SK-N-SH (cell line): ENCODE measurements around the gene WDR88.

Source experiments
- IRF3 ChIP-seq: fragments of 150-350 bp; IDR thresholded peaks from 2 replicates; pipeline ENCODE4 v1.6.1; 2016; ENCODE audit warnings: mild to moderate bottlenecking, low read depth, low read length
- JUND ChIP-seq: IDR thresholded peaks from 2 replicates; pipeline ENCODE4 v1.4.0; 2012
- TF ChIP-seq, protein P1 (sequence below): fragments of 200-600 bp; sonication (generic); IDR thresholded peaks from 2 replicates; pipeline ENCODE4 v1.6.1; 2017; ENCODE audit warnings: antibody characterized with exemption, mild to moderate bottlenecking, moderate library complexity
- TF ChIP-seq, protein P2 (sequence below): IDR thresholded peaks from 2 replicates; pipeline ENCODE4 v1.6.1; 2012; ENCODE audit warnings: mild to moderate bottlenecking, low read depth, low read length, moderate library complexity

- TF ChIP-seq, protein P1, sequence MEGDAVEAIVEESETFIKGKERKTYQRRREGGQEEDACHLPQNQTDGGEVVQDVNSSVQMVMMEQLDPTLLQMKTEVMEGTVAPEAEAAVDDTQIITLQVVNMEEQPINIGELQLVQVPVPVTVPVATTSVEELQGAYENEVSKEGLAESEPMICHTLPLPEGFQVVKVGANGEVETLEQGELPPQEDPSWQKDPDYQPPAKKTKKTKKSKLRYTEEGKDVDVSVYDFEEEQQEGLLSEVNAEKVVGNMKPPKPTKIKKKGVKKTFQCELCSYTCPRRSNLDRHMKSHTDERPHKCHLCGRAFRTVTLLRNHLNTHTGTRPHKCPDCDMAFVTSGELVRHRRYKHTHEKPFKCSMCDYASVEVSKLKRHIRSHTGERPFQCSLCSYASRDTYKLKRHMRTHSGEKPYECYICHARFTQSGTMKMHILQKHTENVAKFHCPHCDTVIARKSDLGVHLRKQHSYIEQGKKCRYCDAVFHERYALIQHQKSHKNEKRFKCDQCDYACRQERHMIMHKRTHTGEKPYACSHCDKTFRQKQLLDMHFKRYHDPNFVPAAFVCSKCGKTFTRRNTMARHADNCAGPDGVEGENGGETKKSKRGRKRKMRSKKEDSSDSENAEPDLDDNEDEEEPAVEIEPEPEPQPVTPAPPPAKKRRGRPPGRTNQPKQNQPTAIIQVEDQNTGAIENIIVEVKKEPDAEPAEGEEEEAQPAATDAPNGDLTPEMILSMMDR = no peak
- TF ChIP-seq, protein P2, sequence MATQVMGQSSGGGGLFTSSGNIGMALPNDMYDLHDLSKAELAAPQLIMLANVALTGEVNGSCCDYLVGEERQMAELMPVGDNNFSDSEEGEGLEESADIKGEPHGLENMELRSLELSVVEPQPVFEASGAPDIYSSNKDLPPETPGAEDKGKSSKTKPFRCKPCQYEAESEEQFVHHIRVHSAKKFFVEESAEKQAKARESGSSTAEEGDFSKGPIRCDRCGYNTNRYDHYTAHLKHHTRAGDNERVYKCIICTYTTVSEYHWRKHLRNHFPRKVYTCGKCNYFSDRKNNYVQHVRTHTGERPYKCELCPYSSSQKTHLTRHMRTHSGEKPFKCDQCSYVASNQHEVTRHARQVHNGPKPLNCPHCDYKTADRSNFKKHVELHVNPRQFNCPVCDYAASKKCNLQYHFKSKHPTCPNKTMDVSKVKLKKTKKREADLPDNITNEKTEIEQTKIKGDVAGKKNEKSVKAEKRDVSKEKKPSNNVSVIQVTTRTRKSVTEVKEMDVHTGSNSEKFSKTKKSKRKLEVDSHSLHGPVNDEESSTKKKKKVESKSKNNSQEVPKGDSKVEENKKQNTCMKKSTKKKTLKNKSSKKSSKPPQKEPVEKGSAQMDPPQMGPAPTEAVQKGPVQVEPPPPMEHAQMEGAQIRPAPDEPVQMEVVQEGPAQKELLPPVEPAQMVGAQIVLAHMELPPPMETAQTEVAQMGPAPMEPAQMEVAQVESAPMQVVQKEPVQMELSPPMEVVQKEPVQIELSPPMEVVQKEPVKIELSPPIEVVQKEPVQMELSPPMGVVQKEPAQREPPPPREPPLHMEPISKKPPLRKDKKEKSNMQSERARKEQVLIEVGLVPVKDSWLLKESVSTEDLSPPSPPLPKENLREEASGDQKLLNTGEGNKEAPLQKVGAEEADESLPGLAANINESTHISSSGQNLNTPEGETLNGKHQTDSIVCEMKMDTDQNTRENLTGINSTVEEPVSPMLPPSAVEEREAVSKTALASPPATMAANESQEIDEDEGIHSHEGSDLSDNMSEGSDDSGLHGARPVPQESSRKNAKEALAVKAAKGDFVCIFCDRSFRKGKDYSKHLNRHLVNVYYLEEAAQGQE = no peak
- TF ChIP-seq JUND = no peak
- TF ChIP-seq IRF3 = no peak
These were observed 76.5 kb downstream of the WDR88 start for GRCh38 chr19:33208371-33208895.
